CD4-positive, alpha-beta memory T cell (primary cell): ENCODE results near the gene RFLNA. TPM values are rescaled to one million over a fixed set of nuclear protein-coding genes. Genes with fewer than 3 reads are reported as not detected.

Source experiments
- CTCF ChIA-PET: fragments of 350-600 bp; sonication (Branson Sonifier 250); formaldehyde crosslinking; loops from one replicate; lab custom pipeline; 2021; ENCODE audit warnings: inconsistent platforms; ENCODE audit not compliant: partially characterized antibody; lab: Charles Lee
- POLR2A ChIA-PET: fragments of 350-600 bp; sonication (Branson Sonifier 250); formaldehyde crosslinking; loops from one replicate; lab custom pipeline; 2021; ENCODE audit not compliant: partially characterized antibody; lab: Charles Lee
- DNase-seq, 5 donors: peaks; one replicate each; pipeline versions ENCODE4 v3.0.0 to v3.0.0-alpha.2; 2020 to 2022; ENCODE audit warnings: mixed read lengths in 1 of 5
- H3K27ac ChIP-seq: one replicate; pipeline ENCODE4 v1.7.0; 2013; ENCODE audit warnings: low read depth, low read length
- H3K27me3 ChIP-seq: 2 replicates; pipeline ENCODE4 v1.7.0; 2013; ENCODE audit warnings: mild to moderate bottlenecking, low read length, moderate library complexity; ENCODE audit not compliant: insufficient read depth
- H3K36me3 ChIP-seq: 2 replicates; pipeline ENCODE4 v1.7.0; 2013; ENCODE audit warnings: mild to moderate bottlenecking, low read length, moderate library complexity; ENCODE audit not compliant: insufficient read depth
- H3K4me1 ChIP-seq: 2 replicates; pipeline ENCODE4 v1.7.0; 2013; ENCODE audit warnings: mild to moderate bottlenecking, low read length, moderate library complexity; ENCODE audit not compliant: insufficient read depth
- H3K4me3 ChIP-seq, 2 donors: one replicate each; pipeline ENCODE4 v1.7.0; 2013; ENCODE audit warnings: low read length in 2 of 2, mild to moderate bottlenecking in 1 of 2
- H3K9me3 ChIP-seq, 2 donors: one replicate each; pipeline ENCODE4 v1.7.0; 2013; ENCODE audit warnings: low read length in 2 of 2, control low read depth in 1 of 2; ENCODE audit not compliant: control insufficient read depth in 1 of 2
- H3K27ac Mint-ChIP-seq, 7 donors: one replicate each; pipeline ENCODE4 v1.8.0; 2020 to 2021; ENCODE audit warnings: mixed read lengths in 7 of 7, mild to moderate bottlenecking in 6 of 7, inconsistent platforms in 3 of 7, moderate library complexity in 3 of 7
- H3K27me3 Mint-ChIP-seq, 2 donors: one replicate each; pipeline ENCODE4 v1.8.0; 2020 to 2021; ENCODE audit warnings: mixed read lengths in 2 of 2
- H3K36me3 Mint-ChIP-seq, 2 donors: one replicate each; pipeline ENCODE4 v1.8.0; 2020 to 2021; ENCODE audit warnings: mixed read lengths in 2 of 2, inconsistent platforms in 1 of 2, mild to moderate bottlenecking in 1 of 2
- H3K4me1 Mint-ChIP-seq, 4 donors: one replicate each; pipeline ENCODE4 v1.8.0; 2020 to 2021; ENCODE audit warnings: mixed read lengths in 4 of 4, mild to moderate bottlenecking in 1 of 4
- H3K4me3 Mint-ChIP-seq, 8 donors: one replicate each; pipeline ENCODE4 v1.8.0; 2020 to 2021; ENCODE audit warnings: mixed read lengths in 8 of 8, mild to moderate bottlenecking in 7 of 8, moderate library complexity in 6 of 8, inconsistent platforms in 3 of 8
- H3K9me3 Mint-ChIP-seq, 8 donors: one replicate each; pipeline ENCODE4 v1.8.0; 2020 to 2021; ENCODE audit warnings: mixed read lengths in 8 of 8, mild to moderate bottlenecking in 5 of 8, inconsistent platforms in 3 of 8, moderate library complexity in 1 of 8
- intact Hi-C: fragments of 100-400 bp; cut with micrococcal nuclease; formaldehyde crosslinking; loops from one replicate; pipeline ENCODE4 v1.15.1; 2023
- polyA plus RNA-seq, 2 donors: library from polyadenylated mRNA; unstranded; fragments of 300-500 nt; fragmentation: Illumina TruSeq; gene quantifications; one replicate each; pipeline ENCODE4 v1.2.3, GENCODE V29; 2021
- total RNA-seq, 2 experiments: library from RNA; stranded (reverse); gene quantifications; one replicate each; pipeline ENCODE4 v1.2.3, GENCODE V29; 2021

The RFLNA gene
- total and polyA plus RNA-seq, 4 experiments from 2014 or later = not detected

- H3K27ac Mint-ChIP-seq = no peak overlapping the region
- CTCF ChIA-PET = no interaction called here
Observed at GRCh38 chr12:124309744-124310143, 14.9 kb downstream of the RFLNA start.

DNA sequence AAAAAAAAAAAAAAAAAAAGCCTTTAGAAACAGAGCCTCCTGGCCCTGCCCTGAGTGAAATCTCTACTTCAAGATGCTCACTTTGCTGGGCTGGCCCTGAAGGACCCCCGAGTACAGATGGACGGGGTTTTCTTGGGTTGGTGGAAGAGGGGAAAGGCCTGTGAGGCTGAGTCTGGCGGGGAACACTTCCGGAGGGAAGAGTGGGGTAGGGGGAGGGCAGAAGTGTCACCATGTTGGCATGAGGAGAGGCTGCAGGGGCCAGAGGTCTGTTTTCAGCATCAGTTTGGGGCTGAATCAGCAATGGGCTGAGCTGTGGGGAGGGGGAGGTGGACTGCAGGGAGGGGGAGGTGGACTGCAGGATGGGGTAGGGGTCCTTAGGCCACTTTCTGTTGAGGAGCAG is 15.3 kb downstream of the RFLNA start:
- no peak for DNase-seq
- H3K4me1 ChIP-seq = no peaks in the 10 kb centered on the region
- CTCF ChIA-PET = no interaction called here
- H3K27ac Mint-ChIP-seq = no peak overlapping the region
- no peaks in the 10 kb centered on the region for H3K9me3 ChIP-seq
- intact Hi-C loops = no loop called here
- no peak overlapping the region for H3K4me3 ChIP-seq
- H3K27me3 ChIP-seq = no peaks in the 10 kb centered on the region
- no peaks in the 10 kb centered on the region for H3K4me1 Mint-ChIP-seq
- POLR2A ChIA-PET = no interaction called here
- no peaks in the 10 kb centered on the region for H3K36me3 Mint-ChIP-seq
- no peak overlapping the region for H3K4me3 Mint-ChIP-seq
- peaks cover 0 to 2% (median 0%) of the 10 kb centered on the region in 8 donors for H3K9me3 Mint-ChIP-seq
- no peak overlapping the region for H3K27ac ChIP-seq
- no peaks in the 10 kb centered on the region for H3K36me3 ChIP-seq
- no peaks in the 10 kb centered on the region for H3K27me3 Mint-ChIP-seq

More at GRCh38 chr12:124309744-124310143, 14.9 kb downstream of the RFLNA start:
- Histone ChIP-seq H3K27me3 (no peaks in the 10 kb centered on the region), H3K27ac (no peak overlapping the region), H3K4me3 (no peak overlapping the region), H3K36me3 (no peaks in the 10 kb centered on the region), H3K9me3 (no peaks in the 10 kb centered on the region), H3K4me1 (no peaks in the 10 kb centered on the region)
- Mint-ChIP-seq H3K9me3 (peaks cover 0 to 2% (median 0%) of the 10 kb centered on the region in 8 donors), H3K4me3 (no peak overlapping the region), H3K4me1 (no peaks in the 10 kb centered on the region), H3K36me3 (no peaks in the 10 kb centered on the region), H3K27me3 (no peaks in the 10 kb centered on the region)
- POLR2A ChIA-PET = no interaction called here
- intact Hi-C loops = no loop called here
- no peak for DNase-seq

DNA sequence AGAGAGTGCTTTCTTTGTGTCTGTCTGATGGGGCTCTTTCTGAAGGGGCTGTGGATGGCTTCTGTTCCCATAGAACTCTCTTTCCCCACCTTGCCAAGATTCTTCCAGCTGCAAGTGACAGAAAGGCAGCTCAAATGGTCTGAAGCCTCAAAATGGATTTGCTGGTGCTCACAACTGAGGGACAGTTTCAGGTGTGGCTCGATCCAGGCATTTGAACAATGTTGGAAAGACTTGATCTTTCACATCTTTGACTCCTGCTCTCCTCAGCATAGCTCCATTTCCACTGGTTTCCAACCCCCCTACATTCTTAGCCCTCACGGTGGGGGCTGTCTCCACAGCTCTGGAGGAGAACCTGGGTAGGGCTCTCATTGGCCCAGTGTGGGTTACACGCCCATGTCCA is 15.9 kb downstream of the RFLNA start:
- Histone ChIP-seq H3K27ac (no peak overlapping the region), H3K4me1 (no peaks in the 10 kb centered on the region), H3K4me3 (no peak overlapping the region), H3K27me3 (no peaks in the 10 kb centered on the region), H3K36me3 (no peaks in the 10 kb centered on the region), H3K9me3 (no peaks in the 10 kb centered on the region)
- Mint-ChIP-seq H3K36me3 (no peaks in the 10 kb centered on the region), H3K27me3 (no peaks in the 10 kb centered on the region), H3K27ac (no peak overlapping the region), H3K4me1 (no peaks in the 10 kb centered on the region), H3K4me3 (no peak overlapping the region), H3K9me3 (peaks cover 0 to 2% (median 0%) of the 10 kb centered on the region in 8 donors)
- CTCF ChIA-PET = no interaction called here
- DNase-seq = no peak
- POLR2A ChIA-PET = no interaction called here
- intact Hi-C loops = no loop called here

DNA sequence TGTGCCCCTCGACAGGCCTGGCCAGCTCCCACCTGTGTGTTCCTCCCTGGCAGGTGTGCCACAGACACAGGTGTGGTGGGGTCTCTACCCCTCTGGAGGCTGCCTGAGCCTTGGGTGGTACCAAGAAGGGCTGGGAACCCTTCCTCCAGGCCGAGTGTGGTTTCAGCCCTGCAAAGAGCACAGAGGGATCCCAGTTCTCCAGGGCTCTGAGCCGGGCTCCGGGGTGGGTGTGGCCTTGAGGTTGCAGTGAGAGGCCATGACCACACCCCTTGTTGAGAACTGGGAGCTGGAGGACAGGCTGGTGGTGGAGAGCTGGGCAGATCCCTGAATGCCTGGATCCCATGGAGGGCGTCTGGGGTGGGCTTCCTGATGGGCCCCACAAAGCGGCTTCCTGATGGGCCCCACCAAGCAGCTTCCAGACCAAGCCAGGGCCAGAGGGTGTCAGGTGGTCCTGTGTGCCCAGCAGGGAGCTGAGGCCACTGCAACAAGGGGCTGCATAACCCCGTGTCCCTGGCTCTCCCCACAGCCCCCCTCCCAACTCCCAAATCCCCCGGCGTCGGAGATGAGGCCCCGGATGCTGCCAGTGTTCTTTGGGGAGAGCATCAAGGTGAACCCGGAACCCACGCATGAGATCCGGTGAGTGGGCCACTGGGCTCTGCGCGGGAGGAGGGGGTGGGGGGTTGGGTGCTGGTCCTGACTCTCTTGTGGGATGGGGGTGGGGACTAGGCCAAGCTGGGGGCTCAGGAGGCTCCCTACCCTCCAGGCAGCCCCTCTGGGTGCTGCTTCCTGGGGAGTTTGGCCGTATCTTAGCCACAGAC is 16.6 kb downstream of the RFLNA start:
- ChIA-PET POLR2A (no interaction called here), CTCF (no interaction called here)
- Histone ChIP-seq H3K4me3 (no peak overlapping the region), H3K36me3 (no peaks in the 10 kb centered on the region), H3K27me3 (no peaks in the 10 kb centered on the region), H3K27ac (no peak overlapping the region), H3K4me1 (no peaks in the 10 kb centered on the region), H3K9me3 (no peaks in the 10 kb centered on the region)
- no peaks in the 10 kb centered on the region for H3K36me3 Mint-ChIP-seq
- no peak overlapping the region for H3K4me3 Mint-ChIP-seq
- no peak overlapping the region for H3K27ac Mint-ChIP-seq
- no peaks in the 10 kb centered on the region for H3K4me1 Mint-ChIP-seq
- intact Hi-C loops = no loop called here
- peaks cover 0 to 2% (median 0%) of the 10 kb centered on the region in 8 donors for H3K9me3 Mint-ChIP-seq
- no peaks in the 10 kb centered on the region for H3K27me3 Mint-ChIP-seq
- DNase-seq = no peak

DNA sequence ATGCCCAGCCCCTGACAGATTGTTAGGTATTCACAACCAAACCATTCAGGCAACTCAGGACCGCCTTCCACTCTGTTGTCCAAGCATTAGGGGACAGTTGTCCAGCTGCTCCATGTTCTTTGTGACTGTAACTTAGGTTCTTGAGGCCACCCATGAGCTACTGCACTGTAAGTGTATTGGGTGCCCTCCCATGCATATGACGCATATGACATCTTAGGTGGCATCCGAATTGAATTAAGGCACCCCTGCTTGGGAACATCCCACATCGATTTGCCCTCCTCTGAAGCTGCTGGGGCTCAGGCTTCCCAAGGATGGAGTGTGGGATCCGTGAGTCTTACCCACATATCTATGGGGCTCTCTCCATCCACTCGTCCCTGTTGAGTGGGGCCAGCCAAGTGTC is 17.7 kb downstream of the RFLNA start:
- H3K27ac Mint-ChIP-seq = no peak overlapping the region
- Histone ChIP-seq H3K27ac (no peak overlapping the region), H3K27me3 (no peaks in the 10 kb centered on the region), H3K9me3 (no peaks in the 10 kb centered on the region), H3K36me3 (no peaks in the 10 kb centered on the region), H3K4me1 (no peaks in the 10 kb centered on the region), H3K4me3 (no peak overlapping the region)
- intact Hi-C loops = no loop called here
- ChIA-PET POLR2A (no interaction called here), CTCF (no interaction called here)
- no peak overlapping the region for H3K4me3 Mint-ChIP-seq
- DNase-seq = no peak
- no peaks in the 10 kb centered on the region for H3K27me3 Mint-ChIP-seq
- H3K36me3 Mint-ChIP-seq = no peaks in the 10 kb centered on the region
- peaks cover 0 to 2% (median 0%) of the 10 kb centered on the region in 8 donors for H3K9me3 Mint-ChIP-seq
- H3K4me1 Mint-ChIP-seq = no peaks in the 10 kb centered on the region

GRCh38 chr12:124314207-124314606 is 19.3 kb downstream of the RFLNA start:
- peaks cover 0 to 2% (median 0%) of the 10 kb centered on the region in 8 donors for H3K9me3 Mint-ChIP-seq
- no peak overlapping the region for H3K27ac ChIP-seq
- ChIA-PET CTCF (no interaction called here), POLR2A (no interaction called here)
- no peak for DNase-seq
- H3K36me3 Mint-ChIP-seq = no peaks in the 10 kb centered on the region
- H3K4me1 Mint-ChIP-seq = no peaks in the 10 kb centered on the region
- no peak overlapping the region for H3K4me3 ChIP-seq
- H3K27me3 Mint-ChIP-seq = no peaks in the 10 kb centered on the region
- H3K4me1 ChIP-seq = no peaks in the 10 kb centered on the region
- intact Hi-C loops = no loop called here
- H3K27me3 ChIP-seq = no peaks in the 10 kb centered on the region
- H3K27ac Mint-ChIP-seq = no peak overlapping the region
- H3K4me3 Mint-ChIP-seq = no peak overlapping the region
- no peaks in the 10 kb centered on the region for H3K36me3 ChIP-seq
- no peaks in the 10 kb centered on the region for H3K9me3 ChIP-seq

GRCh38 chr12:124314766-124315165 is 19.9 kb downstream of the RFLNA start:
- CTCF ChIA-PET = no interaction called here
- Histone ChIP-seq H3K4me1 (no peaks in the 10 kb centered on the region), H3K9me3 (no peaks in the 10 kb centered on the region), H3K36me3 (no peaks in the 10 kb centered on the region), H3K27ac (no peak overlapping the region), H3K4me3 (no peak overlapping the region), H3K27me3 (no peaks in the 10 kb centered on the region)
- POLR2A ChIA-PET = no interaction called here
- H3K9me3 Mint-ChIP-seq = peaks cover 0 to 2% (median 0%) of the 10 kb centered on the region in 8 donors
- no peak overlapping the region for H3K4me3 Mint-ChIP-seq
- DNase-seq = no peak
- no peak overlapping the region for H3K27ac Mint-ChIP-seq
- intact Hi-C loops = no loop called here
- H3K4me1 Mint-ChIP-seq = no peaks in the 10 kb centered on the region
- H3K36me3 Mint-ChIP-seq = no peaks in the 10 kb centered on the region
- H3K27me3 Mint-ChIP-seq = no peaks in the 10 kb centered on the region
